Ureter (tissue), 1 donor: ENCODE results near the gene TMEM141. TPM values are rescaled to one million over a fixed set of nuclear protein-coding genes. Genes with fewer than 3 reads are reported as not detected.
"Not testable (repeated sequence)": the region's sequence is repeated elsewhere in the genome, so short reads cannot be mapped to it uniquely, and the experiment has no call there.

Experiments
- DNase-seq: peaks from one replicate; pipeline ENCODE4 v3.0.0-alpha.2; 2020; ENCODE audit warnings: low spot score
- total RNA-seq: library from RNA; stranded (reverse); gene quantifications from one replicate; pipeline ENCODE4 v1.2.4, GENCODE V29; 2023
- donor health status: DM: yes; HTN: yes; CAD: no.

The TMEM141 gene
- total RNA-seq, 1 donor from 2014 or later, result 80.8 TPM

- DNase-seq, result not testable (repeated sequence)
Measured at GRCh38 chr9:136833381-136834048, 42.4 kb downstream of the TMEM141 start.

- DNase-seq, result no peak
Measured at GRCh38 chr9:136835162-136835931, 44.2 kb downstream of the TMEM141 start.

DNA sequence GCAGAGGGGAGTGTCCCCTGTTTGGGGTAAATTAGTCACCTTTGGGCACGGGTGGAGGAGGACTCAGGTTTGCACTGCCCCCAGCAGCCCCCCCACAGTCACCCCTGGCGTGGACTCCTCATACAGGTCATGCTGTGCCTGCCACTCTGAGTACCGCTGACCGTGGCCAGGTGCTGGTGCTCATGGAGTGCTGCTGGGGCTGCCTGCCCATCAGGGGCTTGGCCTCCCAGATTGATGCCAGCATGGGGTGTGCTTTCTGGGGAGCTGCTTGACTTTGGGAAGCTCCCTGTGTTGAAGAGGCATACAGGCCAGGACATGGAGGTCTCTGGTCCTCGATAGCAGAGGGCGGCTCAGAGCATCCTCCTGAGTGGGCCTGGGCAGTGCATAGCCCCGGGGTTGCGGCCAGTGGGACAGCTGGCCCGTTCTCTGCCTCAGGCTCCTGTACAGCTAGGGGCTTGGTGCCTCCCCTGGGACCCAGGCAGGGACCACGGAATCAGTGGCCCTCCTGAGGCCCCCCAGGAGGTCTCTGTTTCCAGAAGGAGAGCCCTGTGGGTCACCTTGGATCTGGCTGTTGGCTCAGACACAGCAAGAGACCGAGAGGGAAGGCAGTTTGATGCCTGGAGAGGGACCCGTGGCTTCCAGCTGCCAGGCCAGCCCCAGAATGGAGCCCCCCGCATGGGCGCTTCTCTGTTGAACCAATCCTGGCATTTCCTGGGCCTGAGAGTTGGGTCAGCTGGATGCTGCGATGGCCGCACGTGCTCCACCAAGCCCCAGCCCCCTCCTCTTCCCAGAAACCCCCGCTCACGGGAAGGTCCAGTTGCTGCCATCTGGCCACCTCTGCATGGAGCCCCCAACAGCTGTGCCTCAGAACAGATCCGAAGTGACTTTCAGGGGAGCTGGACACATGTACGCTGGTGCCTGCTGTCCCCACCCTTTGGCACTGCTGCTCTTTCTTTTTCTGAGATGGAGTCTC is 45.1 kb downstream of the TMEM141 start:
- no peak for DNase-seq

DNA sequence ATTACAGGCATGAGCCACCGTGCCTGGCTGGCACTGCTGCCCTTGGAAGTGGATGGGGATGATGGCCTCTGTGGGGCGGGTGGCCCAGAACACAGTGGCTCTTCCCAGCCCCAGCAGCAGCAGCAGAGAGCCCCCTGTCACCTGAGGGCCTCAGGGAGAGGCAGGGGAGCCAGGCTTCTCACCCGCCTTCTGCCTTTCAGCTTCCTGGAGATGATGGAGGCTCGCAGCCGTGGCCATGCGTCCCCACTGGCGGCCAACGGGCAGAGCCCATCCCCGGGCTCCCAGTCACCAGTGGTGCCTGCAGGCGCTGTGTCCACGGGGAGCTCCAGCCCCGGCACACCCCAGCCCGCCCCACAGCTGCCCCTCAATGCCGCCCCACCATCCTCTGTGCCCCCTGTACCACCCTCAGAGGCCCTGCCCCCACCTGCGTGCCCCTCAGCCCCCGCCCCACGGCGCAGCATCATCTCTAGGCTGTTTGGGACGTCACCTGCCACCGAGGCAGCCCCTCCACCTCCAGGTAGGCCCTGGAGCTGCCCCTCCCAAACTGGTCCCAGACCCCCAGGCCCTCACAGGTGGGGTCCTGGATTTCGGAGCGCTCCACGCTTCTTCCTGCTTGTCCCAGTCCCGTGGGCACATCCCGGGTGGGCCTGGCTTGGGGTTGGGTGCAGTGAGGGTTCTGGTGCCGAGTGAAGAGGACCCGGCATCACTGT is 46.2 kb downstream of the TMEM141 start:
- no peak for DNase-seq

DNA sequence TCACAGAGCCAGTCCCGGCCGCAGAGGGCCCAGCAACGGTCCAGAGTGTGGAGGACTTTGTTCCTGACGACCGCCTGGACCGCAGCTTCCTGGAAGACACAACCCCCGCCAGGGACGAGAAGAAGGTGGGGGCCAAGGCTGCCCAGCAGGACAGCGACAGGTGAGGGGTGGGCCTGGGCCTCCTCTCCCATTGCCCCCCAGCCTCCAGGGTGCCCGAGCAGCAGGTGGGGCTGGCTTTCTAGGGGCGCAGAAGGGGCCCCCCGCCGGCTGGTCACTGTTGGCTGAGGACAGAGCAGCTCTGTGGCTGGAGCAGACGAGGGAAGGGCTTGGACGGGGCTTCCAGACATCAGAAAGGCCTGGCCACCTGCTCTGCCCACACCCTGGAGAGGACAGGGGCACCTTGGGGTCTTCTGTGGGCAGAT is 46.7 kb downstream of the TMEM141 start:
- DNase-seq, result not testable (repeated sequence)

DNA sequence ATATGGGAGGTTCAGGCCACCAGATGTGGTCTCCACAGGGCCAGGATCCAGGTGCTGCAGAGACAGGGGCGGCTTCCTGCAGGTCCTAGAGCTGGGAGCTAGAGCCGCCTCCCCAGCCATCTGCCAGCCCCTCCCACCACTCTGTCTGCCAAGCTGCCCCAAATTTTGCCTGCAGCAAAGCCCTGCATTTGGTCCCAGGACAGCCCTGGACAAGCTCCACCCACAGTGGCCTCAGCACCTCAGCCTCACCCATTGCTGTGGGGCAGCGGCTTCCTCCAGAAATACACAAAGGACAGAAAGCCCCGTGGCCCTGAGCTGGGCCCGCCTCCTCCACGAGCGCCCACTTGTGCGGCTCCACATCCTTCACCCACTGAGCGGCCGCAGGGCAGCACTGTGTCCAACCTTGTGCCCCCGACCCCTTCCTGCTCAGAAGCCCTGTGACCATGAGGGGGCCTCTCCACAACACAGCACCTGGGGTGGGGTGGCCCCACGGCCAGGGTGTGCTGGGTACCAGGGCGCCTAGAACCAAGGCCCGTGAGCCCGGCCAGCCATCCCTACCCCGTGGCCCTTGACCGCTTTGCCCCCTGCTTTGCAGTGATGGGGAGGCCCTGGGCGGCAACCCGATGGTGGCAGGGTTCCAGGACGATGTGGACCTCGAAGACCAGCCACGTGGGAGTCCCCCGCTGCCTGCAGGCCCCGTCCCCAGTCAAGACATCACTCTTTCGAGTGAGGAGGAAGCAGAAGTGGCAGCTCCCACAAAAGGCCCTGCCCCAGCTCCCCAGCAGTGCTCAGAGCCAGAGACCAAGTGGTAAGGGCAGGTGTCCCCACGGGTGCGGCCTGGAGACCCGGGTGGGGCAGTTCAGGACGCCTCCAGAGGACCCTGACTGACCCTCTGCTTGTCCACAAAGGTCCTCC is 47.4 kb downstream of the TMEM141 start:
- DNase-seq, result no peak

DNA sequence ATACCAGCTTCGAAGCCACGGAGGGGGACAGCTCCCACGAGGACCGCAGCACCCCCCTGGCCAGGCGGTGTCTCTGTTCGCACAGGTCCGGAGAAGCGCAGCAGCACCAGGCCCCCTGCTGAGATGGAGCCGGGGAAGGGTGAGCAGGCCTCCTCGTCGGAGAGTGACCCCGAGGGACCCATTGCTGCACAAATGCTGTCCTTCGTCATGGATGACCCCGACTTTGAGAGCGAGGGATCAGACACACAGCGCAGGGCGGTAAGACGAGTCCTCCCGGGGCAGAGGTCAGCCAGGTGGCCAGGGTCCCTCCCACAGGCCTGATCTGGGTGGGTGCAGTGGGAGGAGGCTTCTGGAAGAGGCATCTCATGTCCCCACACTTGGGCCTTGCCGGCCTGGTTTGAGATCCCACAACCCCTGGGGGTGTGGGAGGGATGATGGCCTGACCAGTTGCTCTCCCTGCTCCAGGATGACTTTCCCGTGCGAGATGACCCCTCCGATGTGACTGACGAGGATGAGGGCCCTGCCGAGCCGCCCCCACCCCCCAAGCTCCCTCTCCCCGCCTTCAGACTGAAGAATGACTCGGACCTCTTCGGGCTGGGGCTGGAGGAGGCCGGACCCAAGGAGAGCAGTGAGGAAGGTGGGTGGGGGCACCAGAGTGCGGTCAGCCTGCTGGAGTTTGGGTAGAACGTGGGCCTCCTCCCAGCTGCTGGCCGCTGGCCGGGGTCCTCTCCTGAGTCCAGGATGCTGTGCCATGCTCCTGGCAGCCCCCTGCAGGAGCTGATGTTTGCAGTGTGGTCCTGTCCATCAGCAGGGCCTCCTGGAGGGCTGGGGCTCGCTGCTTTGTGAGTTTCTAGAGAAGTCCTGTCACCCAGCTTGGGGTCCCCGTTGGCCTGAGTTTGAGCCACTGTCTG is 48.3 kb downstream of the TMEM141 start:
- no peak for DNase-seq

DNA sequence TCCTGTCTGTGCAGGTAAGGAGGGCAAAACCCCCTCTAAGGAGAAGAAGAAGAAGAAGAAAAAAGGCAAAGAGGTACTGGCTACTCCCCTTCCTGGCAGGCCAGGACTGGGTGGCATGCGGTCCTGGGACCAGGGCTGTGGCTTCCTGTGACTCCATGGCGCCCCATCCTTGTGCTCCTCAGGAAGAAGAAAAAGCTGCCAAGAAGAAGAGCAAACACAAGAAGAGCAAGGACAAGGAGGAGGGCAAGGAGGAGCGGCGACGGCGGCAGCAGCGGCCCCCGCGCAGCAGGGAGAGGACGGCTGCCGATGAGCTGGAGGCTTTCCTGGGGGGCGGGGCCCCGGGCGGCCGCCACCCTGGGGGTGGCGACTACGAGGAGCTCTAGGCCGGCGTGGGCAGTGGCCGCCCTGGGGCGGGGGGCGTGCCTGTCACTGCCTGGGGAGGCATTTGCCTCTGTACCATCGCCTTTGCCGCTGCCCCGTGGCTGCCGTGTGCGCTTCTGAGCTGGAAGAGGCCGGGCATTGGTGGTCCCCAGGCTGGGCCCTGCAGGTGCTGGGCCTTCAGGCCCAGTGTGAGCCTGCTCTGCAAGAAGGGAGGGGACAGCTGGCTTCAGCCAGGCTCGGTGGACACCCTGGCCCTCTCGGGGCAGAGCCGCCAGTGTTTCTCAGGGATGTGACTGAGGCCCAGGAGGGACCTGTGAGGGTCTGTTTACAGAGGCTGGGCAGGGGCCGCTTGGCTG is 49.2 kb downstream of the TMEM141 start:
- no peak for DNase-seq

DNA sequence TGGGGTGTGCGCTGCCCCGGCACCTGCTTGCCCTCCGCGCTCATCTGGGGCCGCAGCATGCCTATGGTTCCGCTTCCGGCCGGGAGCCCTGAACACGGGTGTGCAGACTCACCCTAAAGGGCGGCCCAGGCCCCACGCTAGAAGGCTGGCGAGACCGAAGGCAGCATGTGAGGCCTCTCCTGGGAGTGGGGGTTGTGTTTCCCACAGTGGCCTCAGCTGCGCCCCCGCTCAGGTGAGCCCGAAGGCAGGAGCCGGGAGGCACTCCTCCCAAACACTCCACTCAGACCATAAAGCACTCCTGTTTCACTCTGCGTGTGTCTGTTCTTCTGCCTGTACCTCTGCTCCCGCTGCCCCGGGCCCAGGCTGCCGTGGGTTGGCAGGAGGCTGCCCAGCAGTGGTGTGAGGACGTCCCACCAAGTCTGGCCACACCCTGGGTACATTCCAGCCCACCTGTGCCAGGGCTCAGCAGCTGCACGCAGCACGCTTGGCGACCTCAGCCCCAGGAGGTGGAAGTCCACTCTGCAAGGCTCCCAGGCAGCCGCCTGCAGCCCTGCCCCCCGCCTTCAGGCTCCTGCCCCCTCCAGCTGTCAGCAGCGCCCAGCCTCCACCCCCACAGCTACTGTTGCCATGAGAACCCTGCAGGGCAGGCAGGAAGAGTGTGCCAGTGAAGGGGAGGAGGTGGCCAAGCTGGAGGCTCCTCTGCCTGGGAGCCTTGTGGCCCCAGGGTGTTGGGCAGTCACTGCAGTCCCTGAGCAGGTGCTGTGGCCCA is 49.9 kb downstream of the TMEM141 start:
- DNase-seq, result no peak

- DNase-seq, result not testable (repeated sequence)
Measured at GRCh38 chr9:136841646-136842379, 50.7 kb downstream of the TMEM141 start.

- DNase-seq, result peak; percentile 70
Measured at GRCh38 chr9:136842380-136842948, 51.3 kb downstream of the TMEM141 start, which contains the start of gene AJM1. TSS of gene AJM1 (plus strand) at chr9:136842478. CDS start at chr9:136844415, 1,937 bp downstream.

Other genes starting within 250 kb of the TMEM141 start
- 134 TPM for gene NOTCH1, start 245.3 kb upstream of the TMEM141 start, total RNA-seq
- gene EGFL7, start 128.4 kb upstream of the TMEM141 start, total RNA-seq, result 109 TPM
- gene AGPAT2, start 103.9 kb upstream of the TMEM141 start, total RNA-seq, result 52.2 TPM
- 6.6 TPM for gene DIPK1B, start 78.8 kb upstream of the TMEM141 start, total RNA-seq
- 40.6 TPM for gene LCN10, start 48.4 kb upstream of the TMEM141 start, total RNA-seq
- gene LCN6, start 42.8 kb upstream of the TMEM141 start, total RNA-seq, result 62.8 TPM
- not detected for gene LCN8, start 33.1 kb upstream of the TMEM141 start, total RNA-seq
- not detected for gene LCN15, start 26.8 kb upstream of the TMEM141 start, total RNA-seq
- 0.18 TPM for gene CCDC183, start 5.0 kb downstream of the TMEM141 start, total RNA-seq
- 60.2 TPM for gene RABL6, start 16.6 kb downstream of the TMEM141 start, total RNA-seq
- 4.8 TPM for gene AJM1, start 51.1 kb downstream of the TMEM141 start, total RNA-seq
- 109 TPM for gene PHPT1, start 58.1 kb downstream of the TMEM141 start, total RNA-seq
- 10.7 TPM for gene MAMDC4, start 61.0 kb downstream of the TMEM141 start, total RNA-seq
- 338 TPM for gene EDF1, start 75.0 kb downstream of the TMEM141 start, total RNA-seq
- 16.4 TPM for gene TRAF2, start 95.2 kb downstream of the TMEM141 start, total RNA-seq
- gene FBXW5, start 153.4 kb downstream of the TMEM141 start, total RNA-seq, result 62.4 TPM
- 1.6 TPM for gene C8G, start 153.9 kb downstream of the TMEM141 start, total RNA-seq
- 3.4 TPM for gene LCN12, start 160.9 kb downstream of the TMEM141 start, total RNA-seq
- 111 TPM for gene PTGDS, start 186.2 kb downstream of the TMEM141 start, total RNA-seq
- 1.7 TPM for gene LCNL1, start 191.6 kb downstream of the TMEM141 start, total RNA-seq
- 51.5 TPM for gene PAXX, start 201.1 kb downstream of the TMEM141 start, total RNA-seq
- gene CLIC3, start 205.2 kb downstream of the TMEM141 start, total RNA-seq, result 3.6 TPM
- gene ABCA2, start 236.9 kb downstream of the TMEM141 start, total RNA-seq, result 25.7 TPM
- gene FUT7, start 240.7 kb downstream of the TMEM141 start, total RNA-seq, result not detected